Neural progenitor cell (in vitro differentiated cells): Measurements from ENCODE around the gene PTGDS. TPM values are rescaled to one million over a fixed set of nuclear protein-coding genes. Genes with fewer than 3 reads are reported as not detected.

ENCODE experiments used
- DNase-seq: peaks from one replicate; pipeline ENCODE4 v3.0.0-alpha.2; 2016; ENCODE audit warnings: low spot score
- H2AFZ ChIP-seq: fragments of 200-600 bp; sonication (generic); replicated peaks from 2 replicates; pipeline ENCODE4 v1.6.1; 2016; ENCODE audit warnings: antibody characterized with exemption
- H3F3A ChIP-seq: fragments of 200-600 bp; sonication (generic); 2 replicates; pipeline ENCODE4 v1.6.1; 2016; ENCODE audit warnings: antibody characterized with exemption, low read depth
- H3K27ac ChIP-seq: fragments of 200-600 bp; sonication (generic); 2 replicates; pipeline ENCODE4 v1.5.1; 2016; ENCODE audit warnings: mild to moderate bottlenecking
- H3K27me3 ChIP-seq: fragments of 200-600 bp; sonication (generic); 2 replicates; pipeline ENCODE4 v1.6.1; 2016; ENCODE audit warnings: mild to moderate bottlenecking, moderate library complexity
- H3K36me3 ChIP-seq: fragments of 200-600 bp; sonication (generic); 2 replicates; pipeline ENCODE4 v1.5.1; 2016
- H3K4me1 ChIP-seq: fragments of 200-600 bp; sonication (generic); 2 replicates; pipeline ENCODE4 v1.6.1; 2016; ENCODE audit warnings: mixed run types
- H3K4me2 ChIP-seq: fragments of 200-600 bp; sonication (generic); 2 replicates; pipeline ENCODE4 v1.6.1; 2016
- H3K4me3 ChIP-seq: fragments of 200-600 bp; sonication (generic); 2 replicates; pipeline ENCODE4 v1.5.1; 2016
- H3K79me2 ChIP-seq: fragments of 200-600 bp; sonication (generic); 2 replicates; pipeline ENCODE4 v1.6.1; 2016; ENCODE audit warnings: low read depth
- H3K9ac ChIP-seq: fragments of 200-600 bp; sonication (generic); 2 replicates; pipeline ENCODE4 v1.6.1; 2016
- H3K9me3 ChIP-seq: fragments of 200-600 bp; sonication (generic); 2 replicates; pipeline ENCODE4 v1.5.1; 2016; ENCODE audit warnings: low read depth
- H4K20me1 ChIP-seq: fragments of 200-600 bp; sonication (generic); 2 replicates; pipeline ENCODE4 v1.6.1; 2016; ENCODE audit warnings: low read depth
- H3K27ac Mint-ChIP-seq: 3 replicates; pipeline ENCODE4 v1.8.0; 2021; ENCODE audit warnings: mixed read lengths
- H3K27me3 Mint-ChIP-seq: 2 replicates; pipeline ENCODE4 v1.8.0; 2022; ENCODE audit warnings: low read depth, mild to moderate bottlenecking, inconsistent platforms, moderate library complexity, mixed read lengths; ENCODE audit not compliant: insufficient read depth
- H3K36me3 Mint-ChIP-seq: 3 replicates; pipeline ENCODE4 v1.8.0; 2021; ENCODE audit warnings: mixed read lengths
- H3K4me1 Mint-ChIP-seq: 3 replicates; pipeline ENCODE4 v1.8.0; 2021; ENCODE audit warnings: mixed read lengths
- H3K4me3 Mint-ChIP-seq: 3 replicates; pipeline ENCODE4 v1.8.0; 2021; ENCODE audit warnings: mild to moderate bottlenecking, moderate library complexity, mixed read lengths
- H3K9me3 Mint-ChIP-seq: 3 replicates; pipeline ENCODE4 v1.8.0; 2020; ENCODE audit warnings: mixed read lengths
- EZH2 ChIP-seq: fragments of 200-600 bp; sonication (generic); IDR thresholded peaks from 2 replicates; pipeline ENCODE4 v1.6.1; 2017; ENCODE audit warnings: antibody characterized with exemption, mild to moderate bottlenecking, moderate library complexity
- EZH2phosphoT487 ChIP-seq: fragments of 200-600 bp; sonication (generic); IDR thresholded peaks from 2 replicates; pipeline ENCODE4 v1.6.1; 2017; ENCODE audit warnings: antibody characterized with exemption
- total RNA-seq: library from RNA; depleted of rRNA; stranded (reverse); fragments of >200 nt; gene quantifications from 2 replicates; pipeline ENCODE4 v1.2.3, GENCODE V29; 2015; ENCODE audit warnings: low replicate concordance
- TF ChIP-seq, protein P1 (sequence below): fragments of 200-600 bp; sonication (generic); IDR thresholded peaks from 2 replicates; pipeline ENCODE4 v1.5.1; 2017; ENCODE audit warnings: antibody characterized with exemption, mild to moderate bottlenecking

PTGDS gene
- total RNA-seq, 1 donor from 2014 or later: not detected

DNA sequence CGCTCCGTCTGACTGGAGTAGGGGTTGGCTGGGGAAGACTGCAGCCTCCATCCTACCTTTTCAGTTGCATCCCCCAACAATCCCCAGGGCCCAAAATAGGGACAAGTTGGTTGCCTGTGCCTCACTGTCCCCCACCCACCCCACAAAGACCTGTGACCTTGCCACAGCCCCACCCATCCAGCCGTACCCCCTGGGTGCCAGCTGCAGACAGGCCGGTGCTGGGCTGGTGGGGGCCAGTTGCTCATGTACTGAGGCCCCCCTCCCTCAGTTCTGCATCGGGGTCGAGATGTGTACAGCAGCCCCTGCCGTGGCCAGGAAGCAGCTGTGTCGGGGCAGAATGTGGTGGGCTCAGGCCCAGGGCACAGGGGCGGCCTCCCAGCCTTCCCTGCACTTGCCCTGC, 5.9 kb downstream of the PTGDS start:
- Histone ChIP-seq H2AFZ (no peak overlapping the region), H3K4me2 (no peak overlapping the region), H3K36me3 (no peaks in the 10 kb centered on the region), H3K27ac (no peak overlapping the region), H3K27me3 (peaks cover 30% of the 10 kb centered on the region), H3K79me2 (no peaks in the 10 kb centered on the region), H3K9ac (no peak overlapping the region), H3K4me3 (no peak overlapping the region), H3K4me1 (peaks cover 9% of the 10 kb centered on the region), H3F3A (peaks cover 11% of the 10 kb centered on the region), H3K9me3 (no peaks in the 10 kb centered on the region), H4K20me1 (no peaks in the 10 kb centered on the region)
- Mint-ChIP-seq H3K36me3 (no peaks in the 10 kb centered on the region), H3K9me3 (no peaks in the 10 kb centered on the region), H3K27me3 (peaks cover 5% of the 10 kb centered on the region), H3K4me1 (peaks cover 12% of the 10 kb centered on the region), H3K4me3 (no peak overlapping the region), H3K27ac (no peak overlapping the region)
- DNase-seq: no peak
- TF ChIP-seq EZH2 (no peak), EZH2phosphoT487 (no peak)
- TF ChIP-seq, protein P1, sequence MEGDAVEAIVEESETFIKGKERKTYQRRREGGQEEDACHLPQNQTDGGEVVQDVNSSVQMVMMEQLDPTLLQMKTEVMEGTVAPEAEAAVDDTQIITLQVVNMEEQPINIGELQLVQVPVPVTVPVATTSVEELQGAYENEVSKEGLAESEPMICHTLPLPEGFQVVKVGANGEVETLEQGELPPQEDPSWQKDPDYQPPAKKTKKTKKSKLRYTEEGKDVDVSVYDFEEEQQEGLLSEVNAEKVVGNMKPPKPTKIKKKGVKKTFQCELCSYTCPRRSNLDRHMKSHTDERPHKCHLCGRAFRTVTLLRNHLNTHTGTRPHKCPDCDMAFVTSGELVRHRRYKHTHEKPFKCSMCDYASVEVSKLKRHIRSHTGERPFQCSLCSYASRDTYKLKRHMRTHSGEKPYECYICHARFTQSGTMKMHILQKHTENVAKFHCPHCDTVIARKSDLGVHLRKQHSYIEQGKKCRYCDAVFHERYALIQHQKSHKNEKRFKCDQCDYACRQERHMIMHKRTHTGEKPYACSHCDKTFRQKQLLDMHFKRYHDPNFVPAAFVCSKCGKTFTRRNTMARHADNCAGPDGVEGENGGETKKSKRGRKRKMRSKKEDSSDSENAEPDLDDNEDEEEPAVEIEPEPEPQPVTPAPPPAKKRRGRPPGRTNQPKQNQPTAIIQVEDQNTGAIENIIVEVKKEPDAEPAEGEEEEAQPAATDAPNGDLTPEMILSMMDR: no peak

DNA sequence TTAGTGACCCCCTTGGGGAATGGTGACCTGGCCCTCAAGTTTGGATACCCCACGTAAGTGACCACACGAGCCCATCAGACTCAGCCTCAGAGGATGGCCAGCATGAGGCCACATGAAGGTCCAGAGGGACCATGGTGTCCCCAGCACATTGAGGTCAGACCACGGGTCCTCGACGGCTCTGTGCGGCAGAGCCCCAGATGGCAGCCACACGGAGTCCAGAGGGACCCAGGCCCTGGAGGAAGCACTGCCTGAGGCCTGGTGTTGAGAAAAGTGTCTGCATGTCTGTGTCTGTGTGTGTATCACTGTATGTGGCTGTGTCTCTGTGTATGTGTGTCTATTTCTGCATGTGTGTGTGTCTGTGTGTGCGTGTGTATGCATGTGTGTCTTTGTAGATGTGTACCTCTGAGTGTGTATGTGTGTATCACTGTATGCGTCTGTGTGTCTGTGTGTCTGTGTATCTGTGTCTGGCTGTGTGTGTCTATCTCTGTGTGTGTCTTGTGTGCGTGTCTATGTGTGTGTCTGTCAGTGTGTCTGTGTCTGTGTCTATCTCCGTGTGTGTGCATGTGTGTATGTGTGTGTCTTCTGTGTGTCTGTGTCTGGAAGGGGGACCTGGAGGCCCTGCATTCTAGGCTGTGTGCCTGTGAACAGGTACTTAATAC, 6.5 kb downstream of the PTGDS start:
- Histone ChIP-seq H3K9ac (no peak overlapping the region), H3K36me3 (no peaks in the 10 kb centered on the region), H3K27ac (no peak overlapping the region), H2AFZ (no peak overlapping the region), H3K4me2 (no peak overlapping the region), H3F3A (peaks cover 10% of the 10 kb centered on the region), H3K27me3 (peaks cover 29% of the 10 kb centered on the region), H3K4me1 (peaks cover 9% of the 10 kb centered on the region), H3K9me3 (no peaks in the 10 kb centered on the region), H4K20me1 (no peaks in the 10 kb centered on the region), H3K4me3 (no peak overlapping the region), H3K79me2 (no peaks in the 10 kb centered on the region)
- TF ChIP-seq EZH2 (no peak), EZH2phosphoT487 (no peak)
- TF ChIP-seq, protein P1: no peak
- no peak for DNase-seq
- Mint-ChIP-seq H3K27ac (peak overlapping the region; percentile 8), H3K27me3 (peaks cover 5% of the 10 kb centered on the region), H3K4me1 (peaks cover 12% of the 10 kb centered on the region), H3K4me3 (peak overlapping the region; percentile 1), H3K9me3 (no peaks in the 10 kb centered on the region), H3K36me3 (no peaks in the 10 kb centered on the region)

- no peak for DNase-seq
- Mint-ChIP-seq H3K4me1 (peaks cover 12% of the 10 kb centered on the region), H3K9me3 (no peaks in the 10 kb centered on the region), H3K27me3 (peaks cover 4% of the 10 kb centered on the region), H3K27ac (no peak overlapping the region), H3K36me3 (no peaks in the 10 kb centered on the region), H3K4me3 (no peak overlapping the region)
- H3K4me3 ChIP-seq: no peak overlapping the region
- H2AFZ ChIP-seq: no peak overlapping the region
- H4K20me1 ChIP-seq: no peaks in the 10 kb centered on the region
- no peaks in the 10 kb centered on the region for H3K9me3 ChIP-seq
- TF ChIP-seq EZH2phosphoT487: no peak
- TF ChIP-seq, protein P1: no peak
- TF ChIP-seq EZH2: no peak
- no peaks in the 10 kb centered on the region for H3K36me3 ChIP-seq
- H3F3A ChIP-seq: peaks cover 4% of the 10 kb centered on the region
- no peak overlapping the region for H3K9ac ChIP-seq
- H3K79me2 ChIP-seq: no peaks in the 10 kb centered on the region
- peak overlapping the region; percentile 67 for H3K4me2 ChIP-seq
- peaks cover 9% of the 10 kb centered on the region for H3K4me1 ChIP-seq
- H3K27ac ChIP-seq: no peak overlapping the region
- peaks cover 29% of the 10 kb centered on the region for H3K27me3 ChIP-seq
Observed at GRCh38 chr9:136984464-136985026, 7.2 kb downstream of the PTGDS start.
